Endothelial cell of umbilical vein (primary cell): Measurements from ENCODE around the gene DUOXA2. TPM values are rescaled to one million over a fixed set of nuclear protein-coding genes. Genes with fewer than 3 reads are reported as not detected.

Experiments
- BruUV-seq: library from RNA; stranded (reverse); fragments of 400-500 nt; replicated peaks from 2 replicates; lab custom pipeline; 2021; lab: Mats Ljungman, UMichigan
- CTCF ChIA-PET: fragments of 300-600, 350-600 bp; sonication (Branson Sonifier 250); formaldehyde crosslinking; loops from one replicate; lab custom pipeline; 2021; ENCODE audit warnings: antibody characterized with exemption, inconsistent platforms; lab: Charles Lee
- POLR2A ChIA-PET: fragments of 300-600, 350-600 bp; sonication (Branson Sonifier 250); formaldehyde crosslinking; loops from one replicate; lab custom pipeline; 2021; ENCODE audit warnings: antibody characterized with exemption, inconsistent platforms; lab: Charles Lee
- DNase-seq: peaks from one replicate; pipeline ENCODE4 v3.0.0-alpha.2; 2011; ENCODE audit warnings: low read depth, low spot score
- FAIRE-seq: peaks from 2 replicates; lab custom pipeline; 2011; peaks lifted over from hg19 to GRCh38; lab: Jason Lieb, UNC
- H2AFZ ChIP-seq: 2 replicates; pipeline ENCODE4 v1.6.0; 2012; ENCODE audit warnings: low read depth, low read length, control low read depth, inconsistent platforms
- H3K27ac ChIP-seq: 2 replicates; pipeline ENCODE4 v1.5.1; 2011; ENCODE audit warnings: low read depth, mild to moderate bottlenecking, control low read depth, low read length, moderate library complexity; ENCODE audit not compliant: insufficient read depth
- H3K27me3 ChIP-seq, 2 experiments: 2 replicates each; pipeline versions ENCODE4 v1.6.0 to v1.6.1; 2011; ENCODE audit warnings: low read length in 2 of 2, mixed read lengths in 1 of 2; ENCODE audit not compliant: control insufficient read depth in 2 of 2, insufficient read depth in 2 of 2
- H3K36me3 ChIP-seq, 2 experiments: 2 replicates in 1 of 2; 3 replicates in 1 of 2; pipeline ENCODE4 v1.5.1; 2011; ENCODE audit warnings: low read length in 2 of 2, mild to moderate bottlenecking in 1 of 2, moderate library complexity in 1 of 2; ENCODE audit not compliant: control insufficient read depth in 2 of 2, insufficient read depth in 2 of 2; ENCODE audit errors: extremely low read depth in 1 of 2
- H3K4me1 ChIP-seq: 3 replicates; pipeline ENCODE4 v1.5.1; 2011; ENCODE audit warnings: mild to moderate bottlenecking, low read length; ENCODE audit not compliant: control insufficient read depth, insufficient read depth; ENCODE audit errors: extremely low read depth
- H3K4me2 ChIP-seq: 2 replicates; pipeline ENCODE4 v1.6.1; 2011; ENCODE audit warnings: low read length, control low read depth, mixed read lengths; ENCODE audit not compliant: insufficient read depth
- H3K4me3 ChIP-seq, 3 experiments: fragments of 200-600 bp in 1 of 3; sonication (generic), shearing (Covaris generic) in 1 of 3; replicated peaks in 1 of 3; 2 replicates each; pipeline ENCODE4 v1.5.1; 2011 to 2016; ENCODE audit warnings: control low read depth in 3 of 3, low read length in 3 of 3, mild to moderate bottlenecking in 2 of 3, inconsistent platforms in 1 of 3, low read depth in 1 of 3, moderate library complexity in 1 of 3; ENCODE audit not compliant: insufficient read depth in 1 of 3
- H3K79me2 ChIP-seq: 2 replicates; pipeline ENCODE4 v1.6.0; 2012; ENCODE audit warnings: low read length, inconsistent platforms; ENCODE audit not compliant: control insufficient read depth, insufficient read depth
- H3K9ac ChIP-seq: replicated peaks from 2 replicates; pipeline ENCODE3; 2011; ENCODE audit warnings: low read length, control low read depth; ENCODE audit not compliant: insufficient read depth; ENCODE audit errors: extremely low read depth
- H3K9me1 ChIP-seq: replicated peaks from 3 replicates; pipeline ENCODE4 v1.6.0; 2011; ENCODE audit warnings: mild to moderate bottlenecking, low read length; ENCODE audit not compliant: control insufficient read depth, insufficient read depth; ENCODE audit errors: extremely low read depth
- H3K9me3 ChIP-seq: replicated peaks from 2 replicates; pipeline ENCODE4 v1.5.1; 2012; ENCODE audit warnings: low read length, inconsistent platforms; ENCODE audit not compliant: control insufficient read depth, insufficient read depth
- H4K20me1 ChIP-seq: replicated peaks from 2 replicates; pipeline ENCODE3; 2011; ENCODE audit warnings: mild to moderate bottlenecking, low read length; ENCODE audit not compliant: control insufficient read depth, insufficient read depth; ENCODE audit errors: extremely low read depth
- CTCF ChIP-seq, 2 donors: IDR thresholded peaks; 1 replicate in 1 of 2; 2 replicates in 1 of 2; pipeline ENCODE4 v1.5.1; 2011; ENCODE audit warnings: low read length in 2 of 2, mild to moderate bottlenecking in 2 of 2, moderate library complexity in 2 of 2, control low read depth in 1 of 2, inconsistent platforms in 1 of 2, low read depth in 1 of 2; ENCODE audit not compliant: insufficient read depth in 1 of 2; ENCODE audit errors: extremely low read depth in 1 of 2
- FOS ChIP-seq: IDR thresholded peaks from 2 replicates; pipeline ENCODE4 v1.6.1; 2011; ENCODE audit warnings: mild to moderate bottlenecking, low read length, moderate library complexity, borderline replicate concordance; ENCODE audit not compliant: insufficient read depth
- GATA2 ChIP-seq: IDR thresholded peaks from 2 replicates; pipeline ENCODE4 v1.7.0; 2011; ENCODE audit warnings: low read depth, mild to moderate bottlenecking, moderate library complexity, mixed read lengths, low read length; ENCODE audit not compliant: insufficient read length, insufficient read depth
- JUN ChIP-seq: IDR thresholded peaks from 2 replicates; pipeline ENCODE4 v1.6.1; 2011; ENCODE audit warnings: borderline replicate concordance, low read depth; ENCODE audit not compliant: insufficient read length, insufficient read depth
- MYC ChIP-seq: IDR thresholded peaks from one replicate; pipeline ENCODE4 v1.6.1; 2011; ENCODE audit warnings: mild to moderate bottlenecking, low read depth, low read length
- POLR2A ChIP-seq: IDR thresholded peaks from 2 replicates; pipeline ENCODE4 v1.6.1; 2012; ENCODE audit warnings: low read depth, mild to moderate bottlenecking, control low read depth, low read length
- POLR2AphosphoS5 ChIP-seq: IDR thresholded peaks from 2 replicates; pipeline ENCODE4 v1.6.1; 2012; ENCODE audit warnings: low read depth, mild to moderate bottlenecking, control low read depth, low read length, moderate library complexity; ENCODE audit not compliant: insufficient read depth
- dilution Hi-C: fragments of 300-500 bp; cut with MboI; formaldehyde crosslinking; loops from one replicate; pipeline ENCODE4 v1.15.0; 2019; ENCODE audit warnings: low sequenced_read_pairs; ENCODE audit not compliant: extremely low pct_ligation_motif_present
- intact Hi-C: fragments of 100-400 bp; cut with micrococcal nuclease; formaldehyde crosslinking; loops from one replicate; pipeline ENCODE4 v1.10.0; 2022
- polyA plus RNA-seq, 4 experiments: library from polyadenylated mRNA; depleted of rRNA in 3 of 4; stranded (reverse) in 3 of 4; unstranded in 1 of 4; fragments of >200 nt; gene quantifications; 2 replicates each; pipeline versions ENCODE4 v1.2.1 to v1.2.3, GENCODE V29; 2011 to 2012; ENCODE audit warnings: missing spikeins in 1 of 4
- total RNA-seq: library from RNA; stranded (reverse); gene quantifications from 2 replicates; pipeline ENCODE4 v1.2.3, GENCODE V29; 2021
- TF ChIP-seq, protein P1 (sequence below): IDR thresholded peaks from 2 replicates; pipeline ENCODE4 v1.6.1; 2011; ENCODE audit not compliant: insufficient read depth, insufficient read length

The DUOXA2 gene
- total and polyA plus RNA-seq, 2 donors (not counting 3 experiments of a cell fraction or from before 2014, with no cell fraction given), result not detected

DNA sequence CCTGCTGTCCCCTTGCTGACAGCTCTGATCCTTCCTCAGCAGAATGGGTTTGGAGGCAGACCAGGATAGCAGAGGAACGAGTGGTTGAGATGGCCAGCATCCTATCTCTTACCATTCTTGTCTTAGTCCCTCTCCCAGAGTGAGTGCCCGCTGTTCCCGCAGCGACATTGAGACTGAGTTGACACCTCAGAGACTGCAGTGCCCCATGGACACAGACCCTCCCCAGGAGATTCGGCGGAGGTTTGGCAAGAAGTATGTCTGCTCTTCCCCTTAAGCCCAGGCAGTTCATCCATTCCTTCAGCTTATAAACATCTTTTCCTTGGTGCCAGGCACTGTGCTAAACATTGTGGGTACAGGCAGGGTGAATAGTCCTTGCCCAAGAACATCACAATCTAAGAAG, 36.9 kb downstream of the DUOXA2 start:
- H3K9me1 ChIP-seq, result no peaks in the 10 kb centered on the region
- peaks cover 2% of the 10 kb centered on the region for H3K4me1 ChIP-seq
- H2AFZ ChIP-seq, result no peak overlapping the region
- no peaks in the 10 kb centered on the region for H3K27me3 ChIP-seq
- H3K4me2 ChIP-seq, result no peak overlapping the region
- no TSS peak for BruUV-seq
- intact Hi-C loops, result no loop called here
- POLR2A ChIA-PET, result no interaction called here
- H3K9ac ChIP-seq, result no peak overlapping the region
- CTCF ChIA-PET, result no interaction called here
- dilution Hi-C loops, result no loop called here
- H4K20me1 ChIP-seq, result no peaks in the 10 kb centered on the region
- H3K79me2 ChIP-seq, result no peaks in the 10 kb centered on the region
- H3K36me3 ChIP-seq, result no peaks in the 10 kb centered on the region
- H3K9me3 ChIP-seq, result no peaks in the 10 kb centered on the region
- TF ChIP-seq GATA2, result no peak
- no peak for TF ChIP-seq FOS
- no peak for TF ChIP-seq CTCF (IDR thresholded peaks at IDR 0.05; ENCODE audit: extremely low read depth in 1 of 2, insufficient read depth in 1 of 2, low read depth in 1 of 2, low read length in 2 of 2)
- TF ChIP-seq MYC, result no peak
- FAIRE-seq (no peak), DNase-seq (no peak)
- no peak overlapping the region for H3K27ac ChIP-seq
- H3K4me3 ChIP-seq, result no peak overlapping the region

- Histone ChIP-seq H3K27me3 (no peaks in the 10 kb centered on the region), H3K27ac (no peak overlapping the region), H3K4me3 (no peak overlapping the region), H3K4me2 (no peak overlapping the region), H3K9ac (no peak overlapping the region), H2AFZ (no peak overlapping the region), H3K9me3 (no peaks in the 10 kb centered on the region), H3K4me1 (peaks cover 2% of the 10 kb centered on the region), H3K36me3 (no peaks in the 10 kb centered on the region), H3K79me2 (no peaks in the 10 kb centered on the region), H4K20me1 (no peaks in the 10 kb centered on the region), H3K9me1 (no peaks in the 10 kb centered on the region)
- dilution Hi-C loops, result no loop called here
- no TSS peak for BruUV-seq
- ChIA-PET CTCF (no interaction called here), POLR2A (no interaction called here)
- TF ChIP-seq, protein P1, sequence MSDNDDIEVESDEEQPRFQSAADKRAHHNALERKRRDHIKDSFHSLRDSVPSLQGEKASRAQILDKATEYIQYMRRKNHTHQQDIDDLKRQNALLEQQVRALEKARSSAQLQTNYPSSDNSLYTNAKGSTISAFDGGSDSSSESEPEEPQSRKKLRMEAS, result no peak
- TF ChIP-seq JUN, result no peak
- no peak for TF ChIP-seq POLR2A
- no peak for TF ChIP-seq CTCF (IDR thresholded peaks at IDR 0.05; ENCODE audit: extremely low read depth in 1 of 2, insufficient read depth in 1 of 2, low read depth in 1 of 2, low read length in 2 of 2)
- TF ChIP-seq FOS, result no peak
- no peak for TF ChIP-seq POLR2AphosphoS5
- intact Hi-C loops, result no loop called here
- FAIRE-seq (no peak), DNase-seq (no peak)
Observed at GRCh38 chr15:45151998-45152828, 38.1 kb downstream of the DUOXA2 start.
